Type B pancreatic cell (in vitro differentiated cells): ENCODE results near the gene ENPP6. TPM values are rescaled to one million over a fixed set of nuclear protein-coding genes. Genes with fewer than 3 reads are reported as not detected.
"Not testable (repeated sequence)": the region's sequence is repeated elsewhere in the genome, so short reads cannot be mapped to it uniquely, and the experiment has no call there.

Source experiments
- DNase-seq: peaks from one replicate; pipeline ENCODE4 v3.0.0; 2021; ENCODE audit warnings: mixed read lengths; ENCODE audit not compliant: unreplicated experiment; ENCODE audit errors: extremely low spot score
- H3K27ac Mint-ChIP-seq: 2 replicates; pipeline ENCODE4 v1.8.0; 2021; ENCODE audit warnings: mild to moderate bottlenecking, mixed read lengths
- H3K27me3 Mint-ChIP-seq: 2 replicates; pipeline ENCODE4 v1.8.0; 2021; ENCODE audit warnings: mixed read lengths
- H3K36me3 Mint-ChIP-seq: 2 replicates; pipeline ENCODE4 v1.8.0; 2021; ENCODE audit warnings: mixed read lengths
- H3K4me1 Mint-ChIP-seq: one replicate; pipeline ENCODE4 v1.8.0; 2021; ENCODE audit warnings: mixed read lengths; ENCODE audit not compliant: unreplicated experiment
- H3K4me3 Mint-ChIP-seq: 2 replicates; pipeline ENCODE4 v1.8.0; 2021; ENCODE audit warnings: mild to moderate bottlenecking, mixed read lengths
- H3K9me3 Mint-ChIP-seq: 2 replicates; pipeline ENCODE4 v1.8.0; 2021; ENCODE audit warnings: mixed read lengths
- total RNA-seq: library from RNA; stranded (reverse); gene quantifications from 2 replicates; pipeline ENCODE4 v1.2.1, GENCODE V29; 2021; ENCODE audit warnings: low replicate concordance
- TF ChIP-seq, protein P1 (sequence below): fragments of 200-600 bp; sonication (generic); conservative IDR thresholded peaks from 2 replicates; pipeline ENCODE4 v1.5.0; 2021; ENCODE audit warnings: antibody characterized with exemption, mild to moderate bottlenecking

The ENPP6 gene
- total RNA-seq, 1 donor from 2014 or later: 0.51 TPM

DNA sequence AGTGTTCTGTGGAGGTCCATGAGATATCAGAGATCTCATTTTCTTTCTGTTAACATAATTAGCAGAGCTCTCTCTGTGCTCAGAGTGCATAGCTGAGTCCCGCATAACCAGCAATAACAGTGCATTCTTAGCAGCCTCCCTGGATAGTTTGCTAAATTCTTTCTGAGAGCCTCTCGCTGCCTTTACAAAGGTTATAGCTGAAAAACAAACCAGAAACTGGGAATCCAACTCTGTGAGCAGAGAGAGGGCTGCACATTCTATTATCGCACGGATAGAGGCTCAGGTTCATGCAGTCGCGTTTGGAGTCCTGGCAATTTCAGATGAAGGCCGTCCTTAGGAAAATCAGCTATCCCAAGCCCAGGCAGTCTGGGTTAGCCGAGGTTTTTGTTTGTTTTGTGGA, 1.2 kb downstream of the ENPP6 start:
- Mint-ChIP-seq H3K4me1 (peaks cover 17% of the 10 kb centered on the region), H3K9me3 (no peaks in the 10 kb centered on the region), H3K27ac (no peak overlapping the region), H3K27me3 (peaks cover 9% of the 10 kb centered on the region), H3K4me3 (no peak overlapping the region), H3K36me3 (no peaks in the 10 kb centered on the region)
- TF ChIP-seq, protein P1, sequence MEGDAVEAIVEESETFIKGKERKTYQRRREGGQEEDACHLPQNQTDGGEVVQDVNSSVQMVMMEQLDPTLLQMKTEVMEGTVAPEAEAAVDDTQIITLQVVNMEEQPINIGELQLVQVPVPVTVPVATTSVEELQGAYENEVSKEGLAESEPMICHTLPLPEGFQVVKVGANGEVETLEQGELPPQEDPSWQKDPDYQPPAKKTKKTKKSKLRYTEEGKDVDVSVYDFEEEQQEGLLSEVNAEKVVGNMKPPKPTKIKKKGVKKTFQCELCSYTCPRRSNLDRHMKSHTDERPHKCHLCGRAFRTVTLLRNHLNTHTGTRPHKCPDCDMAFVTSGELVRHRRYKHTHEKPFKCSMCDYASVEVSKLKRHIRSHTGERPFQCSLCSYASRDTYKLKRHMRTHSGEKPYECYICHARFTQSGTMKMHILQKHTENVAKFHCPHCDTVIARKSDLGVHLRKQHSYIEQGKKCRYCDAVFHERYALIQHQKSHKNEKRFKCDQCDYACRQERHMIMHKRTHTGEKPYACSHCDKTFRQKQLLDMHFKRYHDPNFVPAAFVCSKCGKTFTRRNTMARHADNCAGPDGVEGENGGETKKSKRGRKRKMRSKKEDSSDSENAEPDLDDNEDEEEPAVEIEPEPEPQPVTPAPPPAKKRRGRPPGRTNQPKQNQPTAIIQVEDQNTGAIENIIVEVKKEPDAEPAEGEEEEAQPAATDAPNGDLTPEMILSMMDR: no peak
- DNase-seq: no peak

DNA sequence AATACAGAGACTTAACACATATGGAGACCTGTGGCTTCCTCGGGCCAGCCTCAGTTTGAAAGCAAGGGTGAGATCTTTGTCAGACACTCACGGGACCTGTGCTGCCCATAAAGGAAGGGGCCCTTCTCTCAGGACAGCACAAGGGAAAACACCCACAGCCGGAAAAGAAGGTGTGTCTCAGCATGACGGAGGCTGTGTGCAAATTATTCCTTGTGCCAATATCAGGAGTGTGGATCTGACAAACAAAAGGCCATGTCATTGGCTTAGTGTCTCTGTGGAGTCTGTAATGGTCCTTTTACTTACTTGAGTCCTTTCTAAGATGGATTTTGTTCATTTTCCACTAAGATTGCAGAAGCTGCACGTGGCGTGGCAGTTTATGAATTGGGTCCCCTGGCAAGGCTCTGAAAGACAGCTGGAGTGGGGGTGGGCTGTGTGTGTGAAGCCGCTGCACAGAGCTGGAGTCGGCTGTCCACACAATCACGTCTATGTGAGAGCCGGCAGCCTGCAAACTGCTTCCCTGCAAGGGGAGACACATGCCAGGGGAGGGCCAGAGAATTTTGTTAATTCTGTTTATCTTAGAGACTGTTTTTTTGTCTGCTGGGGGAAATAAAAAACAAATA, 1.9 kb downstream of the ENPP6 start:
- peaks cover 9% of the 10 kb centered on the region for H3K27me3 Mint-ChIP-seq
- no peak for DNase-seq
- peaks cover 17% of the 10 kb centered on the region for H3K4me1 Mint-ChIP-seq
- no peak overlapping the region for H3K4me3 Mint-ChIP-seq
- H3K9me3 Mint-ChIP-seq: no peaks in the 10 kb centered on the region
- no peaks in the 10 kb centered on the region for H3K36me3 Mint-ChIP-seq
- TF ChIP-seq, protein P1: no peak
- H3K27ac Mint-ChIP-seq: no peak overlapping the region

DNA sequence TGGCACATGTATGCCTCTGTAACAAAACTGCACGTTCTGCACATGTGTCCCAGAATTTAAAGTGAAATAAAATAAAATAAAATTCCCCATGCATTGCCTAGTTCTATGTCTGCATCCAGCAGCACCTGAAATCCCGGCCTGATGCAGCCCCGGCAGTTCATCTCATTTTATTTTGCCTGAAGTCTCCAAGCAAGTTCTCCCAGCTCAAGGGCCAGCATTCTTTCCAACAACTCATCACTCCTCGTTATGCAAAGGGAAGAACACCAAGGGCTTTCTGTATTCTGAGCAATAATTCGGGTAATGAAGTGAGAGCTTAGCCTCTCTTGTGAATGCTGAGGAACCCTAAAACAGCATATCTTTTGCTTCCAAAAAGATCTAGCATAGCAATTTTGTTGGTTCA, 2.7 kb downstream of the ENPP6 start:
- TF ChIP-seq, protein P1: no peak
- Mint-ChIP-seq H3K4me1 (peaks cover 17% of the 10 kb centered on the region), H3K27ac (no peak overlapping the region), H3K27me3 (peaks cover 9% of the 10 kb centered on the region), H3K4me3 (no peak overlapping the region), H3K36me3 (no peaks in the 10 kb centered on the region), H3K9me3 (no peaks in the 10 kb centered on the region)
- no peak for DNase-seq

DNA sequence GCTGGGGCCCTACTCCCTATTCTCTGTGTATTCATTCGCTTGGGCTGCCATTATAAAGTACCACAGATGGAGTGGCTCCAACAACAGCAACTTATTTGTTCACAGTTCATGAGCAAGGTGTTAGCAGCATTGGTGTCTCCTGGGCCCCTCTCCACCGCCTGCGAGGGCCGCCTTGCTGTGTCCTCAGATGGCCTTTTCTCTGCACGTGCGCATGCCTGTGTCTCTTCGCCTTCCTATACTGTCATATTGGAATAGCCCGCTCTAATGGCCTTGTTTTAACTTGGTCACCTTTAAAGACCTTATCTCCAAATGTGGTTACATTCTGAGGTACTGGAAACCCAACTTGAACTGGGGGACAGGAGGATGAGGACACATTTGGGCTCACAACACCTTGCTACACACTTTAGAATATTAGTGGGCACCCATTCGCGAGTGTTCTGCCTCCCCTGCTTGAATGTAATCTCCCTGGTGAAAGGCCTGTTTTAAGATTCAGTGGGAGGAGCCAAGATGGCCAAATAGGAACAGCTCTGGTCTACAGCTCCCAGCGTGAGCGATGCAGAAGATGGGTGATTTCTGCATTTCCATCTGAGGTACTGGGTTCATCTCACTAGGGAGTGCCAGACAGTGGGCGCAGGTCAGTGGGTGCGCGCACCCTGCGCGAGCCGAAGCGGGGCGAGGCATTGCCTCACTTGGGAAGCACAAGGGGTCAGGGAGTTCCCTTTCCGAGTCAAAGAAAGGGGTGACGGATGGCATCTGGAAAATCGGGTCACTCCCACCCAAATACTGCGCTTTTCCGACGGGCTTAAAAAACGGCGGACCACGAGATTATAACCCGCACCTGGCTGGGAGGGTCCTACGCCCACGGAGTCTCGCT, 9.7 kb downstream of the ENPP6 start:
- H3K4me3 Mint-ChIP-seq, H3K4me1 Mint-ChIP-seq, H3K27me3 Mint-ChIP-seq, H3K36me3 Mint-ChIP-seq, H3K27ac Mint-ChIP-seq, H3K9me3 Mint-ChIP-seq, DNase-seq: not testable (repeated sequence)

DNA sequence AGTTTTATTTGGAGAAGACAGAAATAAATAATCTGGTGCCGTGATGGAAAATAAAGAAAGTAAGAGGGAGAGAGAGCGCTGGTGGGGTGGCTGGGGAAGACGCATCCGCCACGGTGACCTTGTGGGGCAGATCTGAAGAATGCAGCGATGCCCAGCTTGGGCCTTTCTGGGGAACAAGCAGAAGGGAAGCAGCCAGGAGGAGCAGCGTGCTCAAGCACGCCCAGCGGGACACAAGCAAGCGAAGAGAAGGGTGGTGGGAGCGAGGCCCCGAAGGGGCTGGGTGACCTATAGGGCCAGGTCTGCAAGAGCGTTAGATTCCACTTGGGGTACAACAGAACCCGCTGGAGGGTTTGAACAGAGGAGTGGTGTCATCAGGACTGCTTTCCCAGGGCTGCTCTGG, 12.4 kb downstream of the ENPP6 start:
- no peaks in the 10 kb centered on the region for H3K27me3 Mint-ChIP-seq
- H3K9me3 Mint-ChIP-seq: no peaks in the 10 kb centered on the region
- peaks cover 23% of the 10 kb centered on the region for H3K4me1 Mint-ChIP-seq
- TF ChIP-seq, protein P1: no peak
- no peak overlapping the region for H3K4me3 Mint-ChIP-seq
- no peak for DNase-seq
- no peaks in the 10 kb centered on the region for H3K36me3 Mint-ChIP-seq
- H3K27ac Mint-ChIP-seq: no peak overlapping the region

DNA sequence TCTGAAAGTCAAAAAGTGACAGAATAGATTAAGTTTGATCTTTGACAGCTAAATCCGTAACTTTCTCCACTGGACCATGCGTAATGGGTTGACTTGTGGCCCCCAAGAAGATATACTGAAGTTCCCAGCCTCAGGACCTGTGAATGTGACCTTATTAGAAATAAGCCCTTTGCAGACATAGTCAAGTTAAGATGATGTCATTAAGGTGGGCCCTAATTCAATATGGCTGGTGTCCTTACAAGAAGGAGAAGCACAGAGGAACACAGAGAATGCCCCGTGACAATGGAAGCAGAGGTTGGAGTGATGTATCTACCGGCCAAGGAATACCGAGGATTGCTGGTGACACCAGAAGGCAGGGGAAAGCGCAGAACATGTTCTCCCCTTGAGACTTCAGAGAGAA, 14.4 kb downstream of the ENPP6 start:
- Mint-ChIP-seq H3K4me1 (peaks cover 23% of the 10 kb centered on the region), H3K4me3 (no peak overlapping the region), H3K27me3 (no peaks in the 10 kb centered on the region), H3K36me3 (no peaks in the 10 kb centered on the region), H3K27ac (no peak overlapping the region), H3K9me3 (no peaks in the 10 kb centered on the region)
- DNase-seq: no peak
- TF ChIP-seq, protein P1: no peak
